Tongue (tissue), 2 donors: ENCODE results near the gene MICALL2. TPM values are rescaled to one million over a fixed set of nuclear protein-coding genes. Genes with fewer than 3 reads are reported as not detected.
A peak's percentile ranks its signal among the peaks of the same experiment; 100 is the strongest.

Source experiments
- DNase-seq: peaks from one replicate; pipeline ENCODE4 v3.0.0-alpha.2; 2015
- total RNA-seq: library from RNA; depleted of rRNA; stranded (reverse); fragments of >200 nt; gene quantifications from one replicate; pipeline ENCODE4 v1.2.3, GENCODE V29; 2014

MICALL2 gene
- 6.7 TPM for total RNA-seq

DNA sequence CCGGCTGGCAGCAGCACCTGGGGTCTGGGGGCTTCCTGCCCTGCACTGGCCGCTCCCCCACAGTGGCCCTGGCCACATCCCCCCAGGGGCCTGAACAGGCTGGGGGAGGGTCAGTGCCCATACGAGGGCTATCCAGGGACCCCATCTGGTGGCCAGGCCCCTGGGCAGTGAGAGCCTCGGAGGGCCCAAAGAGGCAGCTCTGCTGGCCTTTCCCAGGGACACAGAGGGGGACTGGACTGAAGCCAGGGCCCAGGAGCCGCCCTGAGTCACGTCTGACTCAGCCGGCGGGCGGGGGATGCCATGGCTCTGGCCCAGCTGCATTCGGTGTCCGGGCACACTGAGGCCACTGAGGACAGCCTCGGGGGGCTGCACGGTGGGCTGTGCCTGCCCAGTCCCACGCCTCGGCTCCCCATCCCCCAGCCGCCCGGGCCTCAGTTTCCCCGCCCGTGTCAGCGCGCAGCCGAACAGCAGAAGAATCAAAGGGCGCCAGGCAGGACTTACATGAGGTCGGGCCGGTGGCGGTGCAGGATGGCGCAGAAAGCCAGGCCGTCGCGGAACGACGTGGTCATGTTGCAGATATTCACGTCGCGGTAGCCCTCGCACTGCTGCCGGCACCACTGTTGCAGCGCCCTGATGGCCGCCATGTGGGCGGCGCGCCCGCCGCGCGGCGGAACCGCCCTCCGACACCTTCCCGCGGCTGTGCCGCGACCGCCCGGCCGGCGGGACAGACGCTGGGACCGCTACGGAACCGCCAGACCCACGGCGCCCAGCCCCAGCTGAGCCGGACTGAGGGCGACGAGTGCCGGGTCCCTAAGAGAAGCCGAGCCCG, at the start of gene MICALL2:
MICALL2 (minus strand) TSS at position 788 of the 829 bp plus-strand sequence; CDS start at position 644, 144 bp downstream.
- DNase-seq: peak; percentile 67

DNA sequence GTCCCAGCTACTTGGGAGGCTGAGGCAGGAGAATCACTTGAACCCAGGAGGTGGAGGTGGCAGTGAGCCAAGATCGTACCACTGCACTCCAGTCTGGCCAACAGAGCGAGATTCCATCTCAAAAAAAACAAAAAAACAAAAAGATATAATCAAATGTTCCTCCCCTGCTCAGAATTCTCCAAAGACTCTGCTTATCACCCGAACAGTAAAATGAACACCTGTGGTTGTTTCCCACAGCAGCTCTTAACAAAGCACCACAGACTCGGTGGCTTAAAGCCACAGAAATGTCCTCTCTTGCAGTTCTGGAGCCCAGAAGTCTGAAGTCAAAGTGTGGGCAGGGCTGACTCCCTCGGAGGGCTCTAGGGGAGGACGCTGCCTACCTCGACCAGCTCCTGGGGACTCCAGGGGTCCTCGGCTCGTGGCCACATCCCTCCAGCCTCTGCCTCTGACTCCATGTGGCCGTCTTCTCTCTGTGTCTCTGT, 49.0 kb upstream of the MICALL2 start:
- no peak for DNase-seq

DNA sequence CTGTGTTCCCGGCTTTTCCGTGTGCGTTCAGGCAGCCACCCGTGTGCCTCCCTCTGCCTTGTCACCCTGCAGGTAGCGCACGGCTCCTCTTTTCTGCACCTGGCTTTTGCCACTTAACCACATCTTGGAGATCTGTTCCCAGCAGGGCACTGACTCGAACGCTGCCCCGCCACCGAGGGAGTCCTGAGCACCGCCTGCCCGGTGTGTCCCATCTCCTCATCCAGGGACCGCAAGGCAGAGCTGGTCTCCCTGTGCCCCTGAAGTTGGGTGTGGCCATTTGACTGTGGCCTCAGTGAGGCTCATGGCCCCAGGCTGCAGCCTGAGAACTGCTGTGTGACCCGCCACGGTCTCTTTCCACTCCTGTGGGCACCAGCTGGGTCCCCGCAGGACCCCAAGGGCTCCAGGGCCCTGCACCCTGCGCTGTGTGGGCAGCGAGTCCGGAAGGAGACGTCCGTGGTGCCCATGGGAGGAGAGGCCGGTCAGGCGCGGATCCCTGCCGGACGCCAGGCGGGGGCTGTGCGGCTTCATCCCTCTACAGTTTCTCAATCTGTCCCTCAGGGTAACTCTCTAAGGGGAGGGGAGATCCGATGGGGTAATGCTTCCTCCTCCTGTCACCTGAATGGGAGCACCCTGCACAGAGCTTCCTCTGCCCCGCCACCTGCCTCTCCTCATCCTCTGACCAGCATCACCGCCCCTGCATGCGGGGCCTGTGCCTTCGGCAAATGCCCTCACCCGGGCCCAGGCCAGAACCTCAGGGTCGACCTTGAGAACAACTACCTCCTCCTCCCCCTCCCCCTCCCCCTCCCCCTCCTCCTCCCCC, 46.7 kb upstream of the MICALL2 start:
- no peak for DNase-seq

DNA sequence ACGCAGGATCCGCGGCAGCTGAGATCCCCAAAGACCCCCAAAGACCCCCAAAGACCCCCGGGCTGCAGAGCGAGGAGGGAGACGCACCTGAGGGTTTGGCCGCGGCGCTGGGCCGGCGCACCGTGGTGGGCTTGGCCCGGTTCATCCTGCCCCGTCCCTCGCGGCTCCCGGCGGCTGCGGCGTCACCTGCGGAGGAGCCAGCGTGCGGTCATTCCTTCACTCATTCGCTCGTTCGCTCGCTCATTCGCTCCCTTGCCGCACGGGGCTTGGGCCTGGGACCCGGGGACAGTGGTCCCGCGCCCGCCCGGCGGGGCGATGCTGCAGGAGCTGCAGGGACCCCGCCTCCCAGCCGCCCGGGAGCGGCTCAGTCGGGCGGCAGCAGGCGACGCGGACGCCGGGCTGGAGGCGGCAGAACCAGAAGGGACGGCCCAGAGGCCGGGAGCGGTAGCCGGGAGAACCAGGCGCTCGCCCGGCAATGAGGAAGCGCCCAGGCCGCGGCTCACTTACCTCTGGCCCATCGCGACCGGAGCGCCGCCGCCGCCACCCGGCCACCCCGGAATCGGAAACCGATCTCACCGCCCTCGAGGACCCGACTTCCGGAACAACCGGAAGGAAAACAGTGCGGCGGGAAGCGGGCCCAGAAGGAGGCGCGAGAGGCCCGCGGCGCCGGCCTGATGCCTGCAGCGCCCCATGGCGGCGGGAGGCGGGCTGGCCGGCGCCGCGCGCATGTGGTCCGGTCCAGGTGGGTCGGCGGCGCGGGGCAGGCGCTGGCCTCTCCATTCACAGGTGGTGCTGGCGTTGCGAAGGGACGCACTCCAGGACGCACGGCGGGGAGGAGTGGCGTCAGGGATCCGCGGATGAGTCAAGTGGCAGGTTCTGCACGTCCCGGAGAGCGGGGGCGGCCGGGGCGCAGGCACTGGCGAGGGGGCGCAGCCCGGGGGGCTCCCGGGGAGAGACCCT, 44.8 kb upstream of the MICALL2 start, which contains the start of gene INTS1:
INTS1 (minus strand) TSS at position 574 of the 960 bp plus-strand sequence; CDS start at position 145, 429 bp downstream.
- peak; percentile 96 for DNase-seq

DNA sequence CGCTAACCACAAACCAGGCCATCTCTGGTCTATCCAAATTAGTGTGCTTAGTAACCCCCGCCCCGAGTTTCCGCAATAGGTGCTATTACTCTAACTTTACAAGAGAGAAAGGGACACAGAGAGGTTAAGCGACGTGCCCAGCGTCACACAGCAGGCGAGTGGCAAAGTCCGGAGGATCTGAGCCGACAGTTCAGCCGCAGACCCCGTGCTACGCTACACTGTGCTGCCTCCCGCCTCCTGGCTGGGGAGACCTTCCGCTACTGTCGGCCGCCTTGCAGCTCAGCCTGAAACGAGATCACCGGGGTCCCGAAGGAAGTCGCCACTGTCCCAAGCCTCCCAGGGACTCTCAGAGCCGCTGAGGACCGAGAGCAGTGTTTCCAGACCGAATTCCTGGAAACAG, 44.1 kb upstream of the MICALL2 start:
- no peak for DNase-seq

DNA sequence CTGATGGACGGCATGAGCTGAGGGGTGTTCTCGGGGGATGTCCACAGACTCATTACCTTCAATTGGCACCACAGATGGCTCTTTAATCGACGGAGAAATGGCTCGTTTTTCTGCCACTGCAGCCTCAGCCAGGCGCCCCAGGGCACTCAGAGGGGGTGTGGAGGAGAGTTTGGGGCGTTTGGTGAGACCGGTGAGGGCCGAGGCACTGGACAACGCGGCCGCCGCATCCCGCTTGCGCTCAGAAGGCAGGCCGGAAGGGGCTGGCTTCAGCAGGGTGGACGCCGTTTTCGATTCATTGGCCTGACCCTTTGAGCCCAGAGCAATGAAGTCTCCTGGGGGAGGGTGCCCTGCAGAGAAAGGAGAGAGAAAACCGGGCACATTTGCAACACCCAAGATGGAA, 43.6 kb upstream of the MICALL2 start:
- DNase-seq: no peak

DNA sequence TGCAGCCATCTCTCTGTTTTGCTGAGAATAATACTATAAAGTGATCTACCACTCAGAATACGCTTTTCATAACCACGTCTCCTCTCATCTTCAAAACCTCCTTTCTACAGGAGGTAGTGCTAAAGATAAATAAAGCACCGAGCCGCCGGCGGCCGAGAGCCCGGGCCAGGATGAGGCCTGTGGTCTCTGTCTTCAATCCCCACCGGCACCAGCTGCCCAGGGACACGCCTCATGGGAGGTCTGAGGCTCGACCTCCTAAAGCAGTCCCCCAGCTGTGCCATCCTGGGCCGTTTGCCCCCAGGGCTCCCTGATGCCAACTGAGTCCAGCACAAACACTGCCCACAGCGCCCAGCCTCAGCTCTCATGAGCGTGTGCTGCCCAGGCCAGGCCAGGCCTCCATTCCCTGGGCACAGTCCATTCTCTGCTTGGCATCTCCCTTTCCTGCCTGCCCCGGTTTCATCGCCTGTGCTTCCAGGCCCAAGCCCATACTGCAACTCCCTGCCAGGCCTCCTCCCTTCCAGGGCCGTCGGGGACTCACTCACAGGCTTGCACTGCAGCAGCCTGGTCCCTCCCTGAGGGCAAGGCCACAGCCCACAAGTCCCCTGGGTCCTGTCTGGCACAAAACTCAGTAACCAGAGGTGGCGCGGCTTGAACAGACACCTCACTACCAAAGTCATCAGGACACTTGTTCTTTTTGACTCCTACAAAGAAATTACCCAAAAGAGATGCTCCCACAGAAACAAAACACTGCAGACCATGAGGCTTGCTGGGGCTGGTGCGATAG, 42.4 kb upstream of the MICALL2 start:
- DNase-seq: no peak

DNA sequence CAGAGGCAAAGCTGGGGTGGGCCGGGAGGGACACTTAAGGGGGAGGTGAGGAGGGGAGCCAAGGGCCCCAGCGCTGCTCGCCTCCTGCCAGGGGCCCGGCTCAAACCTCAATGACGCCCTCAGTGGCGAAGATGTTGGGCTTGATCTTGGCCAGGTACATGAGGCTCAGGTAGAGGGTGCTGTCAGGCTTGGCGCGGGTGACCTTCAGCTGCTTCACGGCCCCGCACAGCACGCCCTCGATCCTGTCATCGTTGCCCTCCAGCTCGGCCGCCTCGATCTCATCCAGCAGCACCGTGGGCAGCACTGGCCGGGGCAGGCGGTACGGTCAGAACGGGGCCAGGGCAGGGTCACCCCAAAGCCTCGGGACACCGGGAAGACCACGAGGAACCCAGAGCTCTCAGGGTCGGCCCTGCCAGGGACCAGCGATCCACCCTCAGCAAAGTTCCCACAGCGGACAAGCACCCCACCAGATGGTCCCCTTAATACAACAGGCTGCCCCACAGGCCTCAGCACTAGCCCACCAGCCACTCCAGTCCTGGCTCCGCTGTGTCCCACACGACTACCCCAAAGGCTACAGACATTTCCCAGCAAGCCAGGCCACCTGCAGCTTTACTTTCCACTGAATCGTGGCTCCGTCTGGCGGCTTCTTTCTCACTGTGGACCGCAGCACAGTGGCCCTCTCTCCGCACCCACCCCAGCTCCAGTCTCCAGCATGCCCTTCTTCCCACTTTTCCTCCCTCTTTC, 41.0 kb upstream of the MICALL2 start:
- no peak for DNase-seq

DNA sequence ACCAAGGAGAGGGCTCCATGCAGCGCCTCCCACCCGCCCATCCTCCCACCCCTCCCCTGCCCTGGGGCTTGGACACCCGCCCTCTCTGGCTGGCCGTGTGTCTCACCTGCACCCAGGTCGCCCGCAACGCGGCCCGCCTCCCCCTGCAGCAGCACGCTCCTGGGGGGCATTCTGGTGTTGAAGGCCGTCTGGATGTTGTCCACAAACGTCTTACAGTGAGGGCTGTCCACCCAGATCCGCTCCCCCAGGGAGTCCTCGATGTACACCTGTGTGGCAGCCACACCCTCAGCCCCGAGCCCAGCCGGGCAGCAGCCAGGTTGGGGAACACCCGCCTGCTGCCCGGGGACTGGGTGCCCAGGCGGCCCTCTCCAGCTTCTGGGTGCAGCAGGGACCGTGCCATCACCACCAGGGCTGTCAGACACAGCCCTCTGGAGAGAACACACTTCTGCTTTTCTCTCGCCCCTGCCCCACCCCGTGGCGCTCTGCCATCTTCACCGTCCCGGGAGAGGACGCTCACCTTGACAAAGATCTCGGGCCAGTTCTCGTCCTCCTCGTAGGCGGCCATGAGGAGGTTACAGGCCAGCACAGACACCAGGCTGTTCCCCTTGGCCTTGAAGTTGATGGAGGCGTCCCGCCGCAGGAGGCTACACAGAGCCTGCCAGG, 40.2 kb upstream of the MICALL2 start:
- no peak for DNase-seq

DNA sequence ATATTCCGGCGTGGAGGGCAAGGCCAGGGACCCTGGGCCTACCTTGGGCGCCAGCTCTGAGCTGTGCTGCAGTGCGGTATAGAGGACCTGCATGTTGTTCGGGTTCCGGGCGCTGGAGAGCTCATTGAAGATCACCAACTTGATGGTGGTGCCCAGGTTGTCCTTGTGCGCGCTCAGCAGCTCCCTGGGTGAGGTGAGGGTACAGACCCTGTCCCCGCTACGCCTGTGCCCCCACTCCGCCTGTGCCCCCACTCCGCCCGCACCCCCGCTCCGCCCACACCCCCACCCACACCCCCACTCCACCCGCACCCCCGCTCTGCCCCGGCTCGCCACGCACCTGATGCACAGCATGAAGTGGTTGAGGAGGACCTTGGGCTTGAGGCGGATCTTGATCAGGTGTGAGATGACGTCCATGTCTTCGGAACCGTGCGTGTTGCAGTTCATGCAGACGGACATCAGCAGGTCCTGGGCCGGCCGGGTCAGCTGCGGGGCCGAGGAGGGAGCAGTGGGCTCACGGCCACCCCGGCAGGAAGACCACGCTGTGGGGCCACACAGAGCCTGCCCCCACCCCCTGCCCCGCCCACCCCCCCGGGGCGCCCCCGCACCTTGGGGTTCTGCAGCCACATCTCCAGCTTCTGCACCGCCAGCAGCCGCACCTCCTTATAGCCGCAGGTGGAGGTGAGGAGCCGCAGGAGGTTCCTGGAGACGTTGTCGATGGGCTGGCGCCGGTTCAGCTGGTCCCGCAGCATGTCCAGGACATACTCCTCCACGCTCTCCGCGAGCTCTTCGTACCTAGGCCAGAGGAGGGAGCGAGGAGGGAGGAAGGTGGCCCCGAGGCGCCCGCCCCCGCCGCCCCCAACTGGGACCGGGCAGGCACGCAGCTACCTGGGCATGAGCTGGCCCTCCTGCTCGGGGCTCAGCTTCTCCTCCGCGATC, 39.4 kb upstream of the MICALL2 start:
- no peak for DNase-seq

DNA sequence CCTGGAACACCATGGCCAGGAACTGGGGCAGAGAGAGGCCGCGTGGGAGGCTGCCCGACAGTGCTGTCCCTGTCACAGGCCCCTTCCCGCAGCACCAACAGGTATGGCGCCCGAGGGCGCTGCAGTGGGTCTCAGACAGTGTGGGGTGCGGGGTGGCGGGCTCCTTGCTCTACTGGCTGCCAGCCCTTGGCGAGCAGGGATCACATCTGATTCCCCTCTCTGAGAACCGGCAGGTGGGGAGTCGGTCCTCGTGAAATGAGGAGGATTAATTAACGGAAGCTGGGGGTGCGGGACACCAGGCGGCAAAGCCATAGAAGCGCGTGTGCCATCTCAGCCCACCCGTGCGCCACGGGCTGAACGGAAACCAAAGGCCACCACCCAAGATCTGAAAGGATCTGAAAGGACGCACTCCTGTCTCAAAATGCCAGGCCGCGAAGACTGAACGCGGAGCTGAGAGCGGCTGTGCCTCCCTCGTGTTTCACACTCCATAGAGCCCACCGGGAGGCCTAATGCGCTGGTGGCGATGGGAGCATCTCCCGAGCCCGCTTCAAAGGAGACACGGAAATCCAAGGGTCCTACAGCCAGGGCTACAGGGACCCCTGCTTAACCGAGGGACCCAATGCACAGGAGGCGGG, 38.1 kb upstream of the MICALL2 start:
- DNase-seq: no peak

DNA sequence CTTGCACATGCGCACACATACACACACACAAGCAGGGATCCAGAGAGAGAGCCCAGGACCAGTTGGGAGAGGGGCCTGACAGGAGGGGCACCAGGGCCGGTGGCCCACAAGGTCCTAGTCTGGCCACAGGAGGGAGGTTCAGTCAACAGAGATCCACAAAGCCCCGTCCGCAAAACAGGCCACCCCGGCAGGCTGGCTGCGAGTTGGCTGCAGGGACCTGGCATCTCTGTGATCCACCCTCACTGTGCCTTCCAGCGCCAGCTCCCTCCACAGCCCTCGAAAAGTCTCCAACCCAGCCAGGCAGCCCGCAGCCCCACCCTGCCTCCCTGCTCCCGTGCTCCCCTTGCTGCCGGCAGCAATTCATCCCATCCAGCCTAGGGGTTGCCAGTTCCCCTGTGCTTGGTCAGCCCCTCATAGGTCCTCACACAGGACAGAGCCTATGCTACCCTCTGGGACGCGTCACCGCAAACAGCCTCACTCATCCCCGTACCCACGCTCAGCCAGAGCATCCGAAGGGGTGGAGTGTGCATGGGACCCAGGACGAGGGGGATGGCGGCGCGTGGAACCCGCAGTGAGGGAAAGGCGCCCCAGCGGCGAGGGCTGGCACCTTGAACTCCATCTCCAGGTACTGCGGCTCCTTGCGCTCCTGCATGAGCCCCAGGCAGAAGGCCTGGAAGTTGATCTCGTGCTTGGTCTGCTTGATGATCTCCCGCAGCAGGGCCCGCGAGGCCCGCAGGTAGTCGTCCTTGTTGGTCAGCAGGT, 37.4 kb upstream of the MICALL2 start:
- DNase-seq: no peak

DNA sequence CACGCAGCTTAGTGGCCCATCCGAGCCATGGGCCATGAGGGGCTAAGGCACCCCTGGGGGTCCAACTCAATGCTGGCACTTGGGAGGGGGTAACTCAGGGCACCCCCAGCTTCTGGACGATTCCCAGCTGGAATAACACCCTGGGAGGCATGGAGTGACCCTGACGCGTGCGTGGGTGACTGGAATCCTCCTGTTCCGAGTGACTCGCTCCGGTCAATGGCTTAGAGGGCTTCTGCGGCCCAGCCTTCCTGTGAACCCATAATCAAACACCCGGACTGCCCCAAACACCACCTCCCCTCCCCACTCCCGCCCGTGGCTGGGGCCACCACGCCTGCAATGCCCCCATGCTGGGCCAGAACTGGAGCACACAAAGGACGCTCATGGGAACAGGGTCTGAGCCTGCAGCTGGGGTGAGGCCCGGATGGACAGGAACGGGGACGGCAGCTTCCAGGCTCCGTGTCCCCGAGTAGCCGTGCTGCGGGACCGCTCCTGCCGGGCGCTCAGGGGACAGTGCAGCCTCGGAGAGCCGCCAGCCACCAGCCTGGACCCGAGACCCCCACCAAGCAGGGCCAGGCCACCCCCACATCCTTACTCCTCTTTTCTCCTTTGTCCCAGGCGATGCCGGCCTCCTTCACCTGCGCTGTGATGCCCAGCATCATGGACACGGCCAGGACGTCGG, 36.4 kb upstream of the MICALL2 start:
- no peak for DNase-seq

DNA sequence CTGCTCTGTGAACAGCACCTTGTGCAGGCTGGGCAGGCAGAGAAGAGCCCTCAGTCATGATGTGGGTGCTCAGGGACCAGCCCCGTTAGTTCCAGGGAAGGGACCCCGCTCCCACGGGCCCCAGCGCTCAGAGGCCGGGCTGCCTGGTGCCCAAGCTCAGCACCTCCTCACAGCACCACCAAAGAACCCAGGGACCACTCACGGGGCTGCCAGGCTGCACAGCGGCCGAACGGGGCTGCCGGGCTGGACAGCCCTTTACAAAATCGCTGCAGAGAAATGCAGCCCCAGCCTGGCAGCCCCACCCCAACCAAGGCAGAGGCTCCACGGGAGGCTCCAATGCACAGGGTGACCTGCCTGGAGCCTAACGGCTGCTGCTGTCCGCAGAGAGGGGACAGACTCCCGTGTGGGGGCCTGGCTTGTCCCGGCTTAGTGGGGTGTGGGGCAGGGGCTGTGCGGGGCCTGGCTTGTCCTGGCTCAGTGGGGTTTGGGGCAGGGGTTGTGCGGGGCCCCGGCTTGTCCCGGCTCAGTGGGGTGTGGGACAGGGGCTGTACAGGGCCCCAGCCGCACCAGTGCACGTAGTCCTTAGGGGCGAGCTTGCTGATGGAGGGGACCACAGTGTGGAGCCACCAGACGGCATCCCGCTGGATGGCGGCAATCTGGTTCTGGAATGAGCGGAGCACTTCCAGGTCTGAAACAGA, 35.7 kb upstream of the MICALL2 start:
- DNase-seq: no peak

DNA sequence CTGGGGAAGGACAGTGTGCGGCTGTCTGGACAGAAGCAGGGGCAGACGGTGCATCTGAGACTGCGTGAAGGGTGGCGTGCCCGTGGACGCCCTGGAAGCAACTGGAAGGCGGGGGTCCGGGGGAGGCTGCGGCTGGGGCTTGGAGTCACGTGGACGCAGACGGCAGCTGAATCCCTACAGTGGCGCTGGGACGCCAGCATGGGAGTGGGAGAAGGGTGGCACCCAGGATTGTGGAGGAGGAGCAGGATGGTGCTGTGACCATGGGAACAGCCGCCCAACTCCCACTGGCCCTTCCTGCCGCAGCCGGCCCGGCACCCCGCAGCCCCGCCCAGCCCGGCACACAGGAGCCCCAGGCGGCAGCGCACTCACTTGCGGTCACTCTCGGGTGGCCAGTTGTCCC, 35.2 kb upstream of the MICALL2 start:
- no peak for DNase-seq

DNA sequence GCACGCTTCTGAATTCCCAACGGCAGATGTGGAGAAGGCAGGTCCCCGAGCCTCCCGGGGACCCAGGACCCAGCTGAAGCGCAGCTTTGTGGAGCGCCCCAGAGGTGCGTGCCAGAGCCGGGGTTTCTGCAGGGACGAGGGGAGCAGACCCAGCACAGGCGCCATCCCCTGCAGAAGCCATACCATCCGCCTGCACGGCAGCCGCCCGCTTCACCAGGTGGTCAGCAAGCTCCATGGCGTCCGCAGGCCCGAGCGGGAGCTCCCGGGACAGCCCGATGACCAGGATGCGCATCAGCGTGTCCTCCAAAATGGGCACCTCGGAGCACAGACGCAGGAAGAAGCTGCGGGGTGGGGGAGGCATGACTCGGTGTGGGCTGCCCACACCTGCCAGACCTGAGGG, 34.3 kb upstream of the MICALL2 start:
- no peak for DNase-seq
